ENCODE measurements around the gene MAML3.

GRCh38 chr4:140053185-140053584, 100.8 kb downstream of the MAML3 start:
- TF ChIP-seq ZNF384 (IDR thresholded peaks at IDR 0.05), result no peak
- TF ChIP-seq L3MBTL2 (conservative IDR thresholded peaks at IDR 0.05), result no peak
- no peak for TF ChIP-seq FOXM1 (IDR thresholded peaks at IDR 0.05; ENCODE audit: borderline replicate concordance)
- no peak for TF ChIP-seq NFRKB (IDR thresholded peaks at IDR 0.05)
- no peak for TF ChIP-seq FOXK2 (IDR thresholded peaks at IDR 0.05)
